DND-41 (cell line): Measurements from ENCODE around the gene CFAP97D2.

Experiments used
- CTCF ChIP-seq: IDR thresholded peaks from 2 replicates; pipeline ENCODE4 v1.5.1; 2012; ENCODE audit warnings: borderline replicate concordance, low read length, moderate library complexity, mild to moderate bottlenecking; ENCODE audit not compliant: poor library complexity, severe bottlenecking; ENCODE audit errors: extremely low read depth
- EZH2 ChIP-seq: IDR thresholded peaks from 3 replicates; pipeline ENCODE4 v1.6.1; 2012; ENCODE audit warnings: borderline replicate concordance, low read depth, mild to moderate bottlenecking, moderate library complexity, low read length, inconsistent platforms; ENCODE audit not compliant: severe bottlenecking

GRCh38 chr13:114260814-114261213 is 81.8 kb downstream of the CFAP97D2 start:
- TF ChIP-seq EZH2 = no peak
- no peak for TF ChIP-seq CTCF
